Smooth muscle cell of the brain vasculature (primary cell): ENCODE results near the gene FERMT1.
A peak's percentile ranks its signal among the peaks of the same experiment; 100 is the strongest.

ENCODE experiments used
- DNase-seq: peaks from one replicate; pipeline ENCODE4 v3.0.0-alpha.2; 2012; ENCODE audit warnings: low read depth, low spot score

The FERMT1 gene

GRCh38 chr20:6122873-6123648, at the start of gene FERMT1:
FERMT1 (minus strand) TSS chr20:6123030; CDS start chr20:6119554, 3,476 bp downstream.
- no peak for DNase-seq

- DNase-seq = no peak
Measured at GRCh38 chr20:6169251-6169650, 46.4 kb upstream of the FERMT1 start.

GRCh38 chr20:6168204-6168603, 45.4 kb upstream of the FERMT1 start:
- no peak for DNase-seq

GRCh38 chr20:6165346-6165745, 42.5 kb upstream of the FERMT1 start:
- no peak for DNase-seq

GRCh38 chr20:6164421-6165341, 41.9 kb upstream of the FERMT1 start:
- no peak for DNase-seq

- DNase-seq = no peak
Measured at GRCh38 chr20:6160736-6161135, 37.9 kb upstream of the FERMT1 start.

GRCh38 chr20:6157345-6157744, 34.5 kb upstream of the FERMT1 start:
- DNase-seq = no peak

GRCh38 chr20:6152777-6153176, 29.9 kb upstream of the FERMT1 start:
- DNase-seq = no peak

- no peak for DNase-seq
Measured at GRCh38 chr20:6148073-6148472, 25.2 kb upstream of the FERMT1 start.

GRCh38 chr20:6142348-6142993, 19.6 kb upstream of the FERMT1 start:
- peak; percentile 45 for DNase-seq

- no peak for DNase-seq
Measured at GRCh38 chr20:6140947-6141346, 18.1 kb upstream of the FERMT1 start.

GRCh38 chr20:6135347-6135746, 12.5 kb upstream of the FERMT1 start:
- DNase-seq = no peak

GRCh38 chr20:6134592-6134991, 11.8 kb upstream of the FERMT1 start:
- DNase-seq = no peak

GRCh38 chr20:6130045-6130444, 7.2 kb upstream of the FERMT1 start:
- DNase-seq = no peak

- DNase-seq = no peak
Measured at GRCh38 chr20:6127825-6128224, 5.0 kb upstream of the FERMT1 start.

GRCh38 chr20:6126846-6127245, 4.0 kb upstream of the FERMT1 start:
- no peak for DNase-seq

GRCh38 chr20:6123649-6124014, 802 bp upstream of the FERMT1 start:
- no peak for DNase-seq

GRCh38 chr20:6122111-6122872, 538 bp downstream of the FERMT1 start:
- no peak for DNase-seq

GRCh38 chr20:6121504-6121903, 1.3 kb downstream of the FERMT1 start:
- DNase-seq = no peak

GRCh38 chr20:6120491-6120988, 2.3 kb downstream of the FERMT1 start:
- no peak for DNase-seq

GRCh38 chr20:6116758-6117157, 6.1 kb downstream of the FERMT1 start:
- no peak for DNase-seq
